CD14-positive monocyte (primary cell): ENCODE measurements around the gene OR7G3. TPM values are rescaled to one million over a fixed set of nuclear protein-coding genes. Genes with fewer than 3 reads are reported as not detected.

ENCODE experiments used
- DNase-seq, 3 donors: peaks; one replicate each; pipeline ENCODE4 v3.0.0-alpha.2; 2011 to 2022
- H2AFZ ChIP-seq: 2 replicates; pipeline ENCODE4 v1.6.0; 2012; ENCODE audit warnings: mild to moderate bottlenecking, low read depth, low read length, inconsistent platforms; ENCODE audit not compliant: insufficient read depth, poor library complexity, severe bottlenecking
- H3K27ac ChIP-seq, 2 donors: 1 replicate in 1 of 2; 2 replicates in 1 of 2; pipeline ENCODE4 v1.5.1; 2012 to 2013; ENCODE audit warnings: low read length in 2 of 2, control low read depth in 1 of 2, inconsistent platforms in 1 of 2, low read depth in 1 of 2, mild to moderate bottlenecking in 1 of 2
- H3K27me3 ChIP-seq, 2 donors: one replicate each; pipeline versions ENCODE4 v1.6.0 to v1.6.1; 2011 to 2013; ENCODE audit warnings: low read length in 2 of 2; ENCODE audit not compliant: control insufficient read depth in 2 of 2, insufficient read depth in 2 of 2
- H3K36me3 ChIP-seq, 2 donors: replicated peaks in 1 of 2; 1 replicate in 1 of 2; 2 replicates in 1 of 2; pipeline versions ENCODE4 v1.5.1 to v1.6.1; 2012 to 2013; ENCODE audit warnings: low read length in 2 of 2, control low read depth in 1 of 2, inconsistent platforms in 1 of 2, mild to moderate bottlenecking in 1 of 2; ENCODE audit not compliant: insufficient read depth in 2 of 2, control insufficient read depth in 1 of 2
- H3K4me1 ChIP-seq, 2 donors: 1 replicate in 1 of 2; 2 replicates in 1 of 2; pipeline versions ENCODE4 v1.5.1 to v1.6.1; 2012 to 2013; ENCODE audit warnings: low read length in 2 of 2, control low read depth in 1 of 2, inconsistent platforms in 1 of 2, mild to moderate bottlenecking in 1 of 2, moderate library complexity in 1 of 2; ENCODE audit not compliant: insufficient read depth in 2 of 2, control insufficient read depth in 1 of 2
- H3K4me2 ChIP-seq: replicated peaks from 2 replicates; pipeline ENCODE3; 2012; ENCODE audit warnings: low read length, moderate library complexity, mild to moderate bottlenecking; ENCODE audit not compliant: poor library complexity, severe bottlenecking; ENCODE audit errors: extremely low read depth
- H3K4me3 ChIP-seq, 3 experiments: fragments of 200-600 bp in 1 of 3; sonication (generic) in 1 of 3; replicated peaks in 1 of 3; 1 replicate in 2 of 3; 2 replicates in 1 of 3; pipeline ENCODE4 v1.5.1; 2011 to 2013; ENCODE audit warnings: low read length in 3 of 3, mild to moderate bottlenecking in 3 of 3, control low read depth in 2 of 3, low read depth in 2 of 3, inconsistent platforms in 1 of 3, moderate library complexity in 1 of 3
- H3K79me2 ChIP-seq: 2 replicates; pipeline ENCODE4 v1.6.0; 2012; ENCODE audit warnings: mild to moderate bottlenecking, control low read depth, inconsistent platforms, low read length, moderate library complexity; ENCODE audit not compliant: insufficient read depth
- H3K9ac ChIP-seq: 2 replicates; pipeline ENCODE4 v1.6.0; 2017; ENCODE audit warnings: low read length, mild to moderate bottlenecking; ENCODE audit not compliant: insufficient read depth, poor library complexity, severe bottlenecking
- H3K9me3 ChIP-seq, 2 donors: replicated peaks in 1 of 2; 1 replicate in 1 of 2; 2 replicates in 1 of 2; pipeline versions ENCODE4 v1.5.1 to v1.6.1; 2012 to 2013; ENCODE audit warnings: low read length in 2 of 2, control low read depth in 1 of 2; ENCODE audit not compliant: control insufficient read depth in 1 of 2, insufficient read depth in 1 of 2
- H4K20me1 ChIP-seq: 2 replicates; pipeline ENCODE4 v1.6.0; 2012; ENCODE audit warnings: mild to moderate bottlenecking, low read length, control low read depth, moderate library complexity; ENCODE audit not compliant: insufficient read depth
- H3K27ac Mint-ChIP-seq, 7 donors: one replicate each; pipeline ENCODE4 v1.8.0; 2020; ENCODE audit warnings: mild to moderate bottlenecking in 7 of 7, mixed read lengths in 7 of 7, moderate library complexity in 6 of 7, inconsistent platforms in 2 of 7
- H3K27me3 Mint-ChIP-seq, 3 donors: one replicate each; pipeline ENCODE4 v1.8.0; 2021 to 2022; ENCODE audit warnings: low read depth in 3 of 3, mild to moderate bottlenecking in 3 of 3, mixed read lengths in 3 of 3, moderate library complexity in 3 of 3, inconsistent platforms in 1 of 3
- H3K36me3 Mint-ChIP-seq, 2 donors: one replicate each; pipeline ENCODE4 v1.8.0; 2020; ENCODE audit warnings: mixed read lengths in 2 of 2, inconsistent platforms in 1 of 2, mild to moderate bottlenecking in 1 of 2
- H3K4me1 Mint-ChIP-seq: one replicate; pipeline ENCODE4 v1.8.0; 2020; ENCODE audit warnings: mild to moderate bottlenecking, mixed read lengths
- H3K4me3 Mint-ChIP-seq, 2 donors: one replicate each; pipeline ENCODE4 v1.8.0; 2020; ENCODE audit warnings: mild to moderate bottlenecking in 2 of 2, mixed read lengths in 2 of 2, moderate library complexity in 1 of 2
- H3K9me3 Mint-ChIP-seq, 7 donors: one replicate each; pipeline ENCODE4 v1.8.0; 2020 to 2022; ENCODE audit warnings: mixed read lengths in 7 of 7, mild to moderate bottlenecking in 6 of 7, moderate library complexity in 6 of 7, inconsistent platforms in 2 of 7
- WGBS: methylation state at CpG from one replicate; pipeline ENCODE4 v1.1.5; 2013; ENCODE audit warnings: missing lambda C conversion rate; ENCODE audit not compliant: insufficient coverage; 5-methylcytosine and 5-hydroxymethylcytosine counted together
- intact Hi-C, 2 donors: fragments of 100-400 bp; cut with micrococcal nuclease; formaldehyde crosslinking; loops; one replicate each; pipeline versions ENCODE4 v1.15.0 to v1.15.1; 2023
- polyA plus RNA-seq, 3 donors: library from polyadenylated mRNA; depleted of rRNA in 1 of 3; unstranded in 2 of 3; stranded (reverse) in 1 of 3; fragments of 300-500 nt in 2 of 3; fragments of >200 nt in 1 of 3; fragmentation: Illumina TruSeq in 2 of 3; gene quantifications; 1 replicate in 2 of 3; 2 replicates in 1 of 3; pipeline ENCODE4 v1.2.3, GENCODE V29; 2012 to 2021
- TF ChIP-seq, protein P1 (sequence below): fragments of 200-600 bp; IDR thresholded peaks from one replicate; pipeline ENCODE4 v1.8.0; 2022; ENCODE audit warnings: antibody characterized with exemption, mild to moderate bottlenecking

The OR7G3 gene
- polyA plus RNA-seq, 3 donors: not detected

DNA sequence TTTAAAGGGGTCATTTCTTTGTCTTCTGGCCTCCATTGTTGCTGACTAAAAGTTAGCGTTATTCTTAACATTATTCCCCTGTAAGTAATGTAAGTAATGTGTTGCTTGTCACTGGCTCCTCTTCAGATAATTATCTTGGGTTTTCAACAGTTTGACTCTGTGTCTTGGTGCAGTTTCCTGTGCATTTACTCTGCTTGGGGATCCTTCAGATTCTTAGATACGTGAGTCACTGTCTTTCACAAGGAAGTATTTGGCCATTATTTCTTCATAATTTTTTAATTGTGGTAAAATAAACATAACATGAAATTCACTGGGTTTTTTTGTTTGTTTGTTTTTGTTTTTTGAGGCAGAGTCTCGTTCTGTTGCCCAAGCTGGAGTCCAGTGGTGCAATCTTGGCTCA lies 38.5 kb upstream of the OR7G3 start:
- no peak for DNase-seq
- H3K4me3 Mint-ChIP-seq: no peak overlapping the region
- no peak overlapping the region for H2AFZ ChIP-seq
- no peak overlapping the region for H3K9ac ChIP-seq
- no peaks in the 10 kb centered on the region for H3K27me3 ChIP-seq
- peaks cover 18 to 32% (median 25%) of the 10 kb centered on the region in 7 donors for H3K9me3 Mint-ChIP-seq
- intact Hi-C loops: no loop called here
- no peak overlapping the region for H3K27ac Mint-ChIP-seq
- no peaks in the 10 kb centered on the region for H4K20me1 ChIP-seq
- TF ChIP-seq, protein P1, sequence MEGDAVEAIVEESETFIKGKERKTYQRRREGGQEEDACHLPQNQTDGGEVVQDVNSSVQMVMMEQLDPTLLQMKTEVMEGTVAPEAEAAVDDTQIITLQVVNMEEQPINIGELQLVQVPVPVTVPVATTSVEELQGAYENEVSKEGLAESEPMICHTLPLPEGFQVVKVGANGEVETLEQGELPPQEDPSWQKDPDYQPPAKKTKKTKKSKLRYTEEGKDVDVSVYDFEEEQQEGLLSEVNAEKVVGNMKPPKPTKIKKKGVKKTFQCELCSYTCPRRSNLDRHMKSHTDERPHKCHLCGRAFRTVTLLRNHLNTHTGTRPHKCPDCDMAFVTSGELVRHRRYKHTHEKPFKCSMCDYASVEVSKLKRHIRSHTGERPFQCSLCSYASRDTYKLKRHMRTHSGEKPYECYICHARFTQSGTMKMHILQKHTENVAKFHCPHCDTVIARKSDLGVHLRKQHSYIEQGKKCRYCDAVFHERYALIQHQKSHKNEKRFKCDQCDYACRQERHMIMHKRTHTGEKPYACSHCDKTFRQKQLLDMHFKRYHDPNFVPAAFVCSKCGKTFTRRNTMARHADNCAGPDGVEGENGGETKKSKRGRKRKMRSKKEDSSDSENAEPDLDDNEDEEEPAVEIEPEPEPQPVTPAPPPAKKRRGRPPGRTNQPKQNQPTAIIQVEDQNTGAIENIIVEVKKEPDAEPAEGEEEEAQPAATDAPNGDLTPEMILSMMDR: no peak
- no peak overlapping the region for H3K27ac ChIP-seq
- H3K79me2 ChIP-seq: no peaks in the 10 kb centered on the region
- no CpG with 5 or more reads among the region's 3 CpGs for WGBS
- peaks cover 0 to 1% (median 1%) of the 10 kb centered on the region in 3 donors for H3K27me3 Mint-ChIP-seq
- peaks cover 27 to 30% of the 10 kb centered on the region in 2 donors for H3K9me3 ChIP-seq
- H3K36me3 ChIP-seq: peaks cover 22 to 38% of the 10 kb centered on the region in 2 donors
- H3K4me1 ChIP-seq: peaks cover 2 to 13% of the 10 kb centered on the region in 2 donors
- no peaks in the 10 kb centered on the region for H3K4me1 Mint-ChIP-seq
- H3K4me2 ChIP-seq: no peak overlapping the region
- H3K36me3 Mint-ChIP-seq: peaks cover 58 to 70% of the 10 kb centered on the region in 2 donors
- no peak overlapping the region for H3K4me3 ChIP-seq

DNA sequence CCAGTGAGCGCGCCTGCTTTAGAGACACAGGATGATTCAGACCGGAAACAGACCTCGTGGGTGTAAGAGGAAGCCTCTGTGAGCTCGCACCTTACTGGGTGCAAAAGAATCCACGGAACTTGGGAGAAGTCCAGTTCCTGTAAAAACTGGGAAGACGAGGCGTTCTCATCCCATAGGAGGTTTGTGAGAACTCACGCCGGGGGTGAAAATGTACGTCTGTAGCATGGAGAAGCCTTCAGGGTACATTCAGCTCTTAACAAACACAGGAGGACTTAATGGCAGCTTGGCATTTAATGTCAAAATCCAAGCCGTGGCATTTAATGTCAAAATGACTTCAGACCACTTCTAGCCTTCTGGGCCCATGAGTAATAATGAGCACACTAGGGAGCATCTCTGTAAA lies 34.7 kb upstream of the OR7G3 start:
- peaks cover 45 to 70% (median 59%) of the 10 kb centered on the region in 7 donors for H3K9me3 Mint-ChIP-seq
- Histone ChIP-seq H3K79me2 (peaks cover 10% of the 10 kb centered on the region), H3K4me2 (no peak overlapping the region), H3K36me3 (peaks cover 60 to 76% of the 10 kb centered on the region in 2 donors), H3K27ac (no peak overlapping the region), H4K20me1 (no peaks in the 10 kb centered on the region), H3K4me3 (peak overlapping the region in 1 of 3 experiments; percentile 40), H3K9ac (no peak overlapping the region), H2AFZ (no peak overlapping the region), H3K9me3 (peaks cover 65 to 68% of the 10 kb centered on the region in 2 donors), H3K27me3 (no peaks in the 10 kb centered on the region), H3K4me1 (peaks cover under 1 to 2% of the 10 kb centered on the region in 2 donors)
- H3K36me3 Mint-ChIP-seq: peaks cover 95 to 96% of the 10 kb centered on the region in 2 donors
- WGBS: 100% methylated on average over 12 of the region's 12 CpGs
- H3K4me3 Mint-ChIP-seq: no peak overlapping the region
- intact Hi-C loops: no loop called here
- TF ChIP-seq, protein P1: no peak
- DNase-seq: no peak
- H3K27me3 Mint-ChIP-seq: no peaks in the 10 kb centered on the region
- H3K27ac Mint-ChIP-seq: no peak overlapping the region
- no peaks in the 10 kb centered on the region for H3K4me1 Mint-ChIP-seq
